ENCODE measurements around the gene LRRC8E. TPM values are rescaled to one million over a fixed set of nuclear protein-coding genes. Genes with fewer than 3 reads are reported as not detected.
A peak's percentile ranks its signal among the peaks of the same experiment; 100 is the strongest.

LRRC8E gene
- total and polyA plus RNA-seq, 10 of the 15 experiments (the other 5 are each of a cell fraction or from before 2014, with no cell fraction given), result 0.04 to 0.32 (median 0.25) TPM; not detected in 7

DNA sequence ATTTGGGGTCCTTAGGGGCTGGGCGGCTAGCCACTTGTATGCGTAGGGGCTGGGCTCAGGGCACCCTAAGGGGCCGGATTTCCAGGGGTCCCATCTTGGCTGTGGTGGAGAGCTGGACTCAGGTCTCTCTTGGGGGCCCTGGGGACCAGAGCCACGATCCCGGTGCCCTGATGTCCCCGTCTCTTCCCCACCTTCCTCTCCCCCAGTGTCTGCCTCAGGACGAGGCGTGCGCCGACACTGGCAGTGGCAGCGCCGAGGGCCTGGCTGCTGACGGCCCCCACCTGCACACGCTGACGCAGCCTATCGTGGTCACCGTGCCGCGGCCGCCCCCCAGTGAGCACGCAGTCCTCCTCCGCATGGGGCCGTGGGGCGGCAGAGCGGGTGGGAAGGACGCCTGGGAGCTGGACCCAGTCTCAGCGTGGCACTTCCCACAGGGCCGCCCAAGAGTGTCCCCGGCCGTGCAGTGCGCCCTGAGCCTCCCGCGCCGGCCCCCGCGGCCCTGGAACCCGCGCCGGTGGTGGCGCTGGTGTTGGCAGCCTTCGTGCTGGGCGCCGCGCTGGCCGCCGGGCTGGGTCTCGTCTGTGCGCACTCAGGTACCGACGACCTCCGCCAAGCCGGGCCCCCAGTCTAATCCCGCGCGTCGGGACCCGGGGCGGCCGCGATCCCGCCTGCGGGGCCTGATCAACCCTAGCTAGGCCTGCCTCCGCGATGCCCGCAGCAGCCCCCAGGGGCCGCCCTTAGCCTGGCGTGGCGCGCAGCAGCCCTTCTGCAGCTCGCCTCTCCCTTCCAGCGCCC is 29.2 kb downstream of the LRRC8E start:
- ChIA-PET CTCF (interaction anchor here (0.5 to 1.2 kb wide), 4 partner anchors 10 to 29 kb away, joined by 3 to 4 read pairs (median 3); partner anchors contain the start of gene TIMM44), POLR2A (interaction anchor here (0.7 kb wide), 1 partner anchor 12 kb away, joined by 3 read pairs; no protein-coding TSS in a partner anchor), SMC1A (ENCODE audit: uncharacterized antibody, unreplicated experiment) (interaction anchor here (1.6 kb wide), 1 partner anchor 27 kb away, joined by 3 read pairs; no protein-coding TSS in a partner anchor), RAD21 (ENCODE audit: unreplicated experiment) (no interaction called here)
- no peaks in the 10 kb centered on the region for H3K79me2 ChIP-seq (ENCODE audit: control insufficient read depth, insufficient read depth, low read length)
- BruUV-seq (replicated peaks), result no TSS peak
- intact Hi-C loops (cut with micrococcal nuclease; ENCODE audit: unreplicated experiment) (no loop called here), in situ Hi-C loops (cut with MboI) (no loop called here)
- no peak overlapping the region for H3K9ac ChIP-seq (ENCODE audit: control insufficient read depth, insufficient read depth, low read length)
- no peak overlapping the region for H3K4me3 ChIP-seq
- peaks cover 11% of the 10 kb centered on the region for H3K4me1 ChIP-seq (ENCODE audit: control insufficient read depth, insufficient read depth, low read length)
- no peak for DNase-seq (ENCODE audit: low read depth, low spot score)
- no peaks in the 10 kb centered on the region; the same call in 2 of the 3 replicates for H3K9me3 ChIP-seq (replicated peaks; ENCODE audit: control insufficient read depth, insufficient read depth, low read length)
- H3K27me3 ChIP-seq (replicated peaks in 1 of 2; ENCODE audit: control insufficient read depth in 2 of 2, insufficient read depth in 2 of 2, low read length in 1 of 2), result peaks cover 8 to 21% of the 10 kb centered on the region in 2 experiments
- no peak overlapping the region; the same call in 1 of the 2 replicates for H3K4me2 ChIP-seq (ENCODE audit: control insufficient read depth, insufficient read depth)
- no peak overlapping the region for H2AFZ ChIP-seq (ENCODE audit: control insufficient read depth, low read depth, low read length)
- no peak for FAIRE-seq
- ATAC-seq, result peak; percentile 47
- 3% methylated on average over 63 of the region's 71 CpGs for WGBS (ENCODE audit: insufficient coverage, insufficient replicate concordance, low lambda C conversion rate, missing lambda C conversion rate)
- TF ChIP-seq IKZF1 (conservative IDR thresholded peaks at IDR 0.05) (0 out of 2 replicates have a peak, but pooled peaks have one; percentile 14), MTA3 (IDR thresholded peaks at IDR 0.05; ENCODE audit: borderline replicate concordance, low read length) (no peak), RAD21 (IDR thresholded peaks at IDR 0.05; ENCODE audit: insufficient read depth, low read depth, low read length) (0 out of 2 replicates have a peak, but pooled peaks have one; percentile 27), YY1 (IDR thresholded peaks at IDR 0.05; ENCODE audit: low read depth, low read length) (0 out of 2 replicates have a peak, but pooled peaks have one; percentile 13), BACH1 (IDR thresholded peaks at IDR 0.05; ENCODE audit: borderline replicate concordance) (peak; percentile 37; the same call in 1 of the 2 replicates), BHLHE40 (IDR thresholded peaks at IDR 0.05; ENCODE audit: borderline replicate concordance in 1 of 2, low read depth in 2 of 2, low read length in 1 of 2) (peak in 1 of 2 experiments; percentile 17; a peak in 1 of 4 replicates), SUZ12 (IDR thresholded peaks at IDR 0.05; ENCODE audit: unreplicated experiment) (peak; percentile 98), DPF2 (IDR thresholded peaks at IDR 0.05) (peak; percentile 35; the same call in 1 of the 2 replicates), NR2F1 (conservative IDR thresholded peaks at IDR 0.05) (no peak)
- TF ChIP-seq, protein P1, sequence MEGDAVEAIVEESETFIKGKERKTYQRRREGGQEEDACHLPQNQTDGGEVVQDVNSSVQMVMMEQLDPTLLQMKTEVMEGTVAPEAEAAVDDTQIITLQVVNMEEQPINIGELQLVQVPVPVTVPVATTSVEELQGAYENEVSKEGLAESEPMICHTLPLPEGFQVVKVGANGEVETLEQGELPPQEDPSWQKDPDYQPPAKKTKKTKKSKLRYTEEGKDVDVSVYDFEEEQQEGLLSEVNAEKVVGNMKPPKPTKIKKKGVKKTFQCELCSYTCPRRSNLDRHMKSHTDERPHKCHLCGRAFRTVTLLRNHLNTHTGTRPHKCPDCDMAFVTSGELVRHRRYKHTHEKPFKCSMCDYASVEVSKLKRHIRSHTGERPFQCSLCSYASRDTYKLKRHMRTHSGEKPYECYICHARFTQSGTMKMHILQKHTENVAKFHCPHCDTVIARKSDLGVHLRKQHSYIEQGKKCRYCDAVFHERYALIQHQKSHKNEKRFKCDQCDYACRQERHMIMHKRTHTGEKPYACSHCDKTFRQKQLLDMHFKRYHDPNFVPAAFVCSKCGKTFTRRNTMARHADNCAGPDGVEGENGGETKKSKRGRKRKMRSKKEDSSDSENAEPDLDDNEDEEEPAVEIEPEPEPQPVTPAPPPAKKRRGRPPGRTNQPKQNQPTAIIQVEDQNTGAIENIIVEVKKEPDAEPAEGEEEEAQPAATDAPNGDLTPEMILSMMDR (IDR thresholded peaks at IDR 0.05 in 2 of 3, conservative IDR thresholded peaks at IDR 0.05 in 1 of 3; ENCODE audit: control insufficient read depth in 2 of 3, extremely low read depth in 1 of 3, insufficient read depth in 1 of 3, low read depth in 3 of 3, low read length in 3 of 3), result peak; percentile 44 to 63 (median 48); a peak in 5 of 6 replicates
- TF ChIP-seq, protein P2, sequence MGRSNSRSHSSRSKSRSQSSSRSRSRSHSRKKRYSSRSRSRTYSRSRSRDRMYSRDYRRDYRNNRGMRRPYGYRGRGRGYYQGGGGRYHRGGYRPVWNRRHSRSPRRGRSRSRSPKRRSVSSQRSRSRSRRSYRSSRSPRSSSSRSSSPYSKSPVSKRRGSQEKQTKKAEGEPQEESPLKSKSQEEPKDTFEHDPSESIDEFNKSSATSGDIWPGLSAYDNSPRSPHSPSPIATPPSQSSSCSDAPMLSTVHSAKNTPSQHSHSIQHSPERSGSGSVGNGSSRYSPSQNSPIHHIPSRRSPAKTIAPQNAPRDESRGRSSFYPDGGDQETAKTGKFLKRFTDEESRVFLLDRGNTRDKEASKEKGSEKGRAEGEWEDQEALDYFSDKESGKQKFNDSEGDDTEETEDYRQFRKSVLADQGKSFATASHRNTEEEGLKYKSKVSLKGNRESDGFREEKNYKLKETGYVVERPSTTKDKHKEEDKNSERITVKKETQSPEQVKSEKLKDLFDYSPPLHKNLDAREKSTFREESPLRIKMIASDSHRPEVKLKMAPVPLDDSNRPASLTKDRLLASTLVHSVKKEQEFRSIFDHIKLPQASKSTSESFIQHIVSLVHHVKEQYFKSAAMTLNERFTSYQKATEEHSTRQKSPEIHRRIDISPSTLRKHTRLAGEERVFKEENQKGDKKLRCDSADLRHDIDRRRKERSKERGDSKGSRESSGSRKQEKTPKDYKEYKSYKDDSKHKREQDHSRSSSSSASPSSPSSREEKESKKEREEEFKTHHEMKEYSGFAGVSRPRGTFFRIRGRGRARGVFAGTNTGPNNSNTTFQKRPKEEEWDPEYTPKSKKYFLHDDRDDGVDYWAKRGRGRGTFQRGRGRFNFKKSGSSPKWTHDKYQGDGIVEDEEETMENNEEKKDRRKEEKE (IDR thresholded peaks at IDR 0.05), result no peak
- TF ChIP-seq, protein P3, sequence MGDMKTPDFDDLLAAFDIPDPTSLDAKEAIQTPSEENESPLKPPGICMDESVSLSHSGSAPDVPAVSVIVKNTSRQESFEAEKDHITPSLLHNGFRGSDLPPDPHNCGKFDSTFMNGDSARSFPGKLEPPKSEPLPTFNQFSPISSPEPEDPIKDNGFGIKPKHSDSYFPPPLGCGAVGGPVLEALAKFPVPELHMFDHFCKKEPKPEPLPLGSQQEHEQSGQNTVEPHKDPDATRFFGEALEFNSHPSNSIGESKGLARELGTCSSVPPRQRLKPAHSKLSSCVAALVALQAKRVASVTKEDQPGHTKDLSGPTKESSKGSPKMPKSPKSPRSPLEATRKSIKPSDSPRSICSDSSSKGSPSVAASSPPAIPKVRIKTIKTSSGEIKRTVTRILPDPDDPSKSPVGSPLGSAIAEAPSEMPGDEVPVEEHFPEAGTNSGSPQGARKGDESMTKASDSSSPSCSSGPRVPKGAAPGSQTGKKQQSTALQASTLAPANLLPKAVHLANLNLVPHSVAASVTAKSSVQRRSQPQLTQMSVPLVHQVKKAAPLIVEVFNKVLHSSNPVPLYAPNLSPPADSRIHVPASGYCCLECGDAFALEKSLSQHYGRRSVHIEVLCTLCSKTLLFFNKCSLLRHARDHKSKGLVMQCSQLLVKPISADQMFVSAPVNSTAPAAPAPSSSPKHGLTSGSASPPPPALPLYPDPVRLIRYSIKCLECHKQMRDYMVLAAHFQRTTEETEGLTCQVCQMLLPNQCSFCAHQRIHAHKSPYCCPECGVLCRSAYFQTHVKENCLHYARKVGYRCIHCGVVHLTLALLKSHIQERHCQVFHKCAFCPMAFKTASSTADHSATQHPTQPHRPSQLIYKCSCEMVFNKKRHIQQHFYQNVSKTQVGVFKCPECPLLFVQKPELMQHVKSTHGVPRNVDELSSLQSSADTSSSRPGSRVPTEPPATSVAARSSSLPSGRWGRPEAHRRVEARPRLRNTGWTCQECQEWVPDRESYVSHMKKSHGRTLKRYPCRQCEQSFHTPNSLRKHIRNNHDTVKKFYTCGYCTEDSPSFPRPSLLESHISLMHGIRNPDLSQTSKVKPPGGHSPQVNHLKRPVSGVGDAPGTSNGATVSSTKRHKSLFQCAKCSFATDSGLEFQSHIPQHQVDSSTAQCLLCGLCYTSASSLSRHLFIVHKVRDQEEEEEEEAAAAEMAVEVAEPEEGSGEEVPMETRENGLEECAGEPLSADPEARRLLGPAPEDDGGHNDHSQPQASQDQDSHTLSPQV (IDR thresholded peaks at IDR 0.05), result no peak
- H3K27ac ChIP-seq (ENCODE audit: control insufficient read depth, insufficient read depth), result no peak overlapping the region
- peaks cover 0 to 3% of the 10 kb centered on the region in 2 experiments; a peak in 2 of 4 replicates for H3K36me3 ChIP-seq (ENCODE audit: control insufficient read depth in 2 of 2, insufficient read depth in 2 of 2, low read length in 1 of 2)
- H4K20me1 ChIP-seq (ENCODE audit: control insufficient read depth, insufficient read depth), result no peaks in the 10 kb centered on the region
